Measurements from ENCODE around the gene GABRD. TPM values are rescaled to one million over a fixed set of nuclear protein-coding genes. Genes with fewer than 3 reads are reported as not detected.

GABRD gene
- total RNA-seq, 2 donors from 2014 or later, result not detected

DNA sequence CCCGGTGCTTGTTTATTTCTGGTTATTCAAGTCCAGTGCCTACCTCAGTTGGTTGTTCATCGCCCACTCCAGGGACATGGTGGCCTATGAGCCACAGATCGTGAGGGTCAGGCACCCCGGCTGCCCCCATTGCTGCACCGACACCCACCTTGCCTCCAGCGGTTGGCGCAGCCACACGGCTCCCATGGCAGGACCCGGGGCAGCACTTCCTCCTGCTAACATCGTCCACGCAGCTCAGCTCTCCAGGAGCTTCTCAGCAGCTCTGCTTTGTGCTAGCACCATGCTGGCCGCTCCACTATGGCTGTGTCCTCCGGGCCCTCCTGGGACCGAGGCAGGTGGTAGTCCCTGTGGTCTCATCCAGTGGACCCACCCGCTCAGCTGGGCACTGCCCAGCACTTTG, 17.1 kb downstream of the GABRD start:
- peaks cover 4% of the 10 kb centered on the region for H3K9me3 ChIP-seq
- no peak overlapping the region for H3K4me3 ChIP-seq
- H3K4me1 ChIP-seq (ENCODE audit: control insufficient read depth in 1 of 2, low read depth in 2 of 2), result no peaks in the 10 kb centered on the region
- no peak overlapping the region for H3K27ac ChIP-seq
- no peaks in the 10 kb centered on the region for H3K27me3 ChIP-seq (replicated peaks; ENCODE audit: insufficient read depth)
- TF ChIP-seq, protein P1, sequence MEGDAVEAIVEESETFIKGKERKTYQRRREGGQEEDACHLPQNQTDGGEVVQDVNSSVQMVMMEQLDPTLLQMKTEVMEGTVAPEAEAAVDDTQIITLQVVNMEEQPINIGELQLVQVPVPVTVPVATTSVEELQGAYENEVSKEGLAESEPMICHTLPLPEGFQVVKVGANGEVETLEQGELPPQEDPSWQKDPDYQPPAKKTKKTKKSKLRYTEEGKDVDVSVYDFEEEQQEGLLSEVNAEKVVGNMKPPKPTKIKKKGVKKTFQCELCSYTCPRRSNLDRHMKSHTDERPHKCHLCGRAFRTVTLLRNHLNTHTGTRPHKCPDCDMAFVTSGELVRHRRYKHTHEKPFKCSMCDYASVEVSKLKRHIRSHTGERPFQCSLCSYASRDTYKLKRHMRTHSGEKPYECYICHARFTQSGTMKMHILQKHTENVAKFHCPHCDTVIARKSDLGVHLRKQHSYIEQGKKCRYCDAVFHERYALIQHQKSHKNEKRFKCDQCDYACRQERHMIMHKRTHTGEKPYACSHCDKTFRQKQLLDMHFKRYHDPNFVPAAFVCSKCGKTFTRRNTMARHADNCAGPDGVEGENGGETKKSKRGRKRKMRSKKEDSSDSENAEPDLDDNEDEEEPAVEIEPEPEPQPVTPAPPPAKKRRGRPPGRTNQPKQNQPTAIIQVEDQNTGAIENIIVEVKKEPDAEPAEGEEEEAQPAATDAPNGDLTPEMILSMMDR (IDR thresholded peaks at IDR 0.05), result no peak
- no peaks in the 10 kb centered on the region for H3K36me3 ChIP-seq
- DNase-seq (ENCODE audit: low spot score) (no peak), ATAC-seq (ENCODE audit: insufficient number of reproducible peaks, low FRiP score, low read depth) (no peak)

DNA sequence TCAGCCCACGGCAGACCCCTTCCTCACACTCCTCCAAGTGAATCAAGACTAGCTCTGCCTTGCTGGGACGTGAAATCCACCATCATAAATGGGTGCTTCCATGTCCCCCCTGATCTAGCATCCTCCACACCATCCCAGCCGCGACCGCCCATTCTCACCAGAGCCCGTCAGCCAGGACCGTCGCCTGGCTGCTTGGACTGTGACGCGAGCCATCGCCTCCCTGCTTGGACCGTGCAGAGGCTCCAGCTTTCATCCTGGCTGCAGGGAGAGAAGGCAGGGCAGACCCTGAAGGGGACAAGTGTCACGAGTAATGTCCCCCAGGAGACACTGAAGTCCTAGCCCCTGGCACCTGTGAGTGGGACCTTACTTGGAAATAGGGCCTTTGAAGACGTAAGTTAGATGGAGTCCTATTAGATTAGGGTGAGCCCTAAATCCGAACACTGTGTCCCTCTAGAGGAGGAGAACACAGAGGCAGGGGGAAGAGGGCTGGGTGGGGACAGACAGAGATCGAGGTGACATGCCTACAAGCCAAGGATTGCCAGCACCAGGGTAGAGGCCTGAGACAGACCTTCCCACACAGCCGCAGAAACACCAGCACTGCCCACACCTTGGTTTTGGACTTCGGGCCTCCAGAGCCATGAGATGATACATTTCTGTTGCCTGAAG, 18.3 kb downstream of the GABRD start:
- ATAC-seq (ENCODE audit: insufficient number of reproducible peaks, low FRiP score, low read depth), result no peak
- Histone ChIP-seq H3K9me3 (peaks cover 4% of the 10 kb centered on the region), H3K27ac (no peak overlapping the region), H3K27me3 (replicated peaks; ENCODE audit: insufficient read depth) (no peaks in the 10 kb centered on the region), H3K36me3 (no peaks in the 10 kb centered on the region), H3K4me1 (ENCODE audit: control insufficient read depth in 1 of 2, low read depth in 2 of 2) (no peaks in the 10 kb centered on the region), H3K4me3 (no peak overlapping the region)
- TF ChIP-seq, protein P1 (IDR thresholded peaks at IDR 0.05), result no peak
- DNase-seq (ENCODE audit: low spot score), result no peak

- no peaks in the 10 kb centered on the region for H3K27me3 ChIP-seq (replicated peaks; ENCODE audit: insufficient read depth)
- no peaks in the 10 kb centered on the region for H3K36me3 ChIP-seq
- no peak for DNase-seq (ENCODE audit: low spot score)
- H3K27ac ChIP-seq, result no peak overlapping the region
- ATAC-seq (ENCODE audit: insufficient number of reproducible peaks, low FRiP score, low read depth), result no peak
- TF ChIP-seq, protein P1 (IDR thresholded peaks at IDR 0.05), result no peak
- H3K9me3 ChIP-seq, result peaks cover 4% of the 10 kb centered on the region
- H3K4me1 ChIP-seq (ENCODE audit: control insufficient read depth in 1 of 2, low read depth in 2 of 2), result no peaks in the 10 kb centered on the region
- H3K4me3 ChIP-seq, result no peak overlapping the region
Observed at GRCh38 chr1:2038229-2038628, 19.1 kb downstream of the GABRD start.

DNA sequence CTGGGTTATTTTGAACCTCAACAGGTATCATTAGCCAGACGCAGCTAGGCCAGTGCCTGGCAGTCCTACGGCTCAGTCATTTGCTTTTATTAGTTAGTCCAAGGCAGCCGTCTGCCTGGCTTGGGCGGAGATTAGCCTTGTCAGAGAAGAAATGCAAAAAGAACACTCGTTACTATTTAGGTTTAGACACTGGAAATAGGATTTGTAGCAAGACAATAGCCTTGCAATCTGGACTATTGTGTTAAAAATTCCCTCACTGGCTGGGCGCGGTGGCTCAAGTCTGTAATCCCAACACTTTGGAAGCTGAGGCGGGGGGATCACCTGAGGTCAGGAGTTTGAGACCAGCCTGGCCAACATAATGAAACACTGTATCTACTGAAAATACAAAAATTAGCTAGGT, 20.1 kb downstream of the GABRD start:
- no peak for ATAC-seq (ENCODE audit: insufficient number of reproducible peaks, low FRiP score, low read depth)
- H3K9me3 ChIP-seq, result peaks cover 4% of the 10 kb centered on the region
- H3K4me1 ChIP-seq (ENCODE audit: control insufficient read depth in 1 of 2, low read depth in 2 of 2), result no peaks in the 10 kb centered on the region
- no peak for DNase-seq (ENCODE audit: low spot score)
- no peaks in the 10 kb centered on the region for H3K36me3 ChIP-seq
- no peak overlapping the region for H3K4me3 ChIP-seq
- no peak overlapping the region for H3K27ac ChIP-seq
- H3K27me3 ChIP-seq (replicated peaks; ENCODE audit: insufficient read depth), result no peaks in the 10 kb centered on the region
- TF ChIP-seq, protein P1 (IDR thresholded peaks at IDR 0.05), result no peak

GRCh38 chr1:2041305-2041704, 22.2 kb downstream of the GABRD start:
- peaks cover 0 to 11% of the 10 kb centered on the region in 2 donors for H3K4me1 ChIP-seq (ENCODE audit: control insufficient read depth in 1 of 2, low read depth in 2 of 2)
- peaks cover 4% of the 10 kb centered on the region for H3K9me3 ChIP-seq
- H3K27ac ChIP-seq, result no peak overlapping the region
- no peaks in the 10 kb centered on the region for H3K36me3 ChIP-seq
- H3K4me3 ChIP-seq, result no peak overlapping the region
- H3K27me3 ChIP-seq (replicated peaks; ENCODE audit: insufficient read depth), result no peaks in the 10 kb centered on the region
- DNase-seq (ENCODE audit: low spot score), result no peak
- TF ChIP-seq, protein P1 (IDR thresholded peaks at IDR 0.05), result no peak
- no peak for ATAC-seq (ENCODE audit: insufficient number of reproducible peaks, low FRiP score, low read depth)

All from thoracic aorta (tissue), 2 donors.